ENCODE results near the gene SLC22A23.

- TF ChIP-seq CTCF (conservative IDR thresholded peaks at IDR 0.05 in 1 of 2, IDR thresholded peaks at IDR 0.05 in 1 of 2; ENCODE audit: extremely low read depth in 1 of 2, insufficient read depth in 1 of 2, low read depth in 1 of 2, low read length in 2 of 2) (no peak), EZH2 (IDR thresholded peaks at IDR 0.05; ENCODE audit: borderline replicate concordance, low read length) (no peak)
Measured at GRCh38 chr6:3291987-3292386, 164.9 kb downstream of the SLC22A23 start.

Measured in mammary epithelial cell (primary cell).